Measurements from ENCODE around the gene USH2A. TPM values are rescaled to one million over a fixed set of nuclear protein-coding genes. Genes with fewer than 3 reads are reported as not detected.

Gene USH2A
- total RNA-seq, 3 donors from 2014 or later = 0.03 to 0.17 TPM; not detected in 1

- H3K4me1 ChIP-seq (ENCODE audit: low read depth) = no peaks in the 10 kb centered on the region
- no peaks in the 10 kb centered on the region for H3K36me3 ChIP-seq (ENCODE audit: low read depth)
- TF ChIP-seq, protein P1, sequence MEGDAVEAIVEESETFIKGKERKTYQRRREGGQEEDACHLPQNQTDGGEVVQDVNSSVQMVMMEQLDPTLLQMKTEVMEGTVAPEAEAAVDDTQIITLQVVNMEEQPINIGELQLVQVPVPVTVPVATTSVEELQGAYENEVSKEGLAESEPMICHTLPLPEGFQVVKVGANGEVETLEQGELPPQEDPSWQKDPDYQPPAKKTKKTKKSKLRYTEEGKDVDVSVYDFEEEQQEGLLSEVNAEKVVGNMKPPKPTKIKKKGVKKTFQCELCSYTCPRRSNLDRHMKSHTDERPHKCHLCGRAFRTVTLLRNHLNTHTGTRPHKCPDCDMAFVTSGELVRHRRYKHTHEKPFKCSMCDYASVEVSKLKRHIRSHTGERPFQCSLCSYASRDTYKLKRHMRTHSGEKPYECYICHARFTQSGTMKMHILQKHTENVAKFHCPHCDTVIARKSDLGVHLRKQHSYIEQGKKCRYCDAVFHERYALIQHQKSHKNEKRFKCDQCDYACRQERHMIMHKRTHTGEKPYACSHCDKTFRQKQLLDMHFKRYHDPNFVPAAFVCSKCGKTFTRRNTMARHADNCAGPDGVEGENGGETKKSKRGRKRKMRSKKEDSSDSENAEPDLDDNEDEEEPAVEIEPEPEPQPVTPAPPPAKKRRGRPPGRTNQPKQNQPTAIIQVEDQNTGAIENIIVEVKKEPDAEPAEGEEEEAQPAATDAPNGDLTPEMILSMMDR (IDR thresholded peaks at IDR 0.05) = no peak
- H3K9me3 ChIP-seq = no peaks in the 10 kb centered on the region
- no peak overlapping the region for H3K4me3 ChIP-seq
- no peak for DNase-seq
- intact Hi-C loops (cut with DNase I, micrococcal nuclease) = no loop called here
- no peak for ATAC-seq
These were observed 378.7 kb downstream of the USH2A start for GRCh38 chr1:216044538-216044937.

GRCh38 chr1:216034506-216034905 lies 388.7 kb downstream of the USH2A start:
- Histone ChIP-seq H3K4me1 (ENCODE audit: low read depth) (no peaks in the 10 kb centered on the region), H3K36me3 (ENCODE audit: low read depth) (no peaks in the 10 kb centered on the region), H3K4me3 (no peak overlapping the region), H3K9me3 (no peaks in the 10 kb centered on the region)
- DNase-seq = no peak
- TF ChIP-seq, protein P1 (IDR thresholded peaks at IDR 0.05) = no peak
- intact Hi-C loops (cut with DNase I, micrococcal nuclease) = no loop called here
- no peak for ATAC-seq

GRCh38 chr1:216032961-216033614 lies 390.2 kb downstream of the USH2A start:
- TF ChIP-seq, protein P1 (IDR thresholded peaks at IDR 0.05) = no peak
- intact Hi-C loops (cut with DNase I, micrococcal nuclease) = no loop called here
- Histone ChIP-seq H3K4me3 (no peak overlapping the region), H3K36me3 (ENCODE audit: low read depth) (no peaks in the 10 kb centered on the region), H3K9me3 (no peaks in the 10 kb centered on the region), H3K4me1 (ENCODE audit: low read depth) (no peaks in the 10 kb centered on the region)
- no peak for DNase-seq
- no peak for ATAC-seq

GRCh38 chr1:216032284-216032683 lies 391.0 kb downstream of the USH2A start:
- intact Hi-C loops (cut with DNase I, micrococcal nuclease) = no loop called here
- H3K9me3 ChIP-seq = no peaks in the 10 kb centered on the region
- no peak for ATAC-seq
- no peak for DNase-seq
- H3K4me1 ChIP-seq (ENCODE audit: low read depth) = no peaks in the 10 kb centered on the region
- no peaks in the 10 kb centered on the region for H3K36me3 ChIP-seq (ENCODE audit: low read depth)
- TF ChIP-seq, protein P1 (IDR thresholded peaks at IDR 0.05) = no peak
- H3K4me3 ChIP-seq = no peak overlapping the region

DNA sequence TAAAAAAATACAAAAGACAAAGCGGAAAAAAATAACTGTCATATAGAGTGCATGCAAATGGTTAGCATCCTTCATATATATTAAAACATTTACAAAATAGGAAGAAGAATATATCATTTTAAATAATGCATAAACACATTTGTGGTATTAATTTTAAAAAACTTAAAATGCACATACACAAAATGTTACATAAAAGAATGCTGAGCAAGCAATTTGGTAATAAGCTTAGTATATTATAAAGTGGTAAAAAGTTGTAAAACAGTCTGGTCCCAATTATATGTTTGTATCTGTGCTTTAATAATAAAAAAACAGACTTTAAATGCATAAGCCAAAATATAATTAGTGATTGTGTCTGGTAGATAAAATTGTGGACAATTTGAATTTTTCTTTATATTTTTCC lies 394.6 kb downstream of the USH2A start:
- TF ChIP-seq, protein P1 (IDR thresholded peaks at IDR 0.05) = no peak
- Histone ChIP-seq H3K9me3 (no peaks in the 10 kb centered on the region), H3K4me1 (ENCODE audit: low read depth) (no peaks in the 10 kb centered on the region), H3K36me3 (ENCODE audit: low read depth) (no peaks in the 10 kb centered on the region), H3K4me3 (no peak overlapping the region)
- intact Hi-C loops (cut with DNase I, micrococcal nuclease) = no loop called here
- no peak for ATAC-seq
- DNase-seq = no peak

GRCh38 chr1:216024546-216024945 lies 398.7 kb downstream of the USH2A start:
- Histone ChIP-seq H3K9me3 (no peaks in the 10 kb centered on the region), H3K4me3 (no peak overlapping the region), H3K36me3 (ENCODE audit: low read depth) (no peaks in the 10 kb centered on the region), H3K4me1 (ENCODE audit: low read depth) (no peaks in the 10 kb centered on the region)
- intact Hi-C loops (cut with DNase I, micrococcal nuclease) = no loop called here
- DNase-seq (no peak), ATAC-seq (no peak)
- TF ChIP-seq, protein P1 (IDR thresholded peaks at IDR 0.05) = no peak
